ENCODE measurements around the gene UBA7.
"Not testable (repeated sequence)": the region's sequence is repeated elsewhere in the genome, so short reads cannot be mapped to it uniquely, and the experiment has no call there.

Gene UBA7

DNA sequence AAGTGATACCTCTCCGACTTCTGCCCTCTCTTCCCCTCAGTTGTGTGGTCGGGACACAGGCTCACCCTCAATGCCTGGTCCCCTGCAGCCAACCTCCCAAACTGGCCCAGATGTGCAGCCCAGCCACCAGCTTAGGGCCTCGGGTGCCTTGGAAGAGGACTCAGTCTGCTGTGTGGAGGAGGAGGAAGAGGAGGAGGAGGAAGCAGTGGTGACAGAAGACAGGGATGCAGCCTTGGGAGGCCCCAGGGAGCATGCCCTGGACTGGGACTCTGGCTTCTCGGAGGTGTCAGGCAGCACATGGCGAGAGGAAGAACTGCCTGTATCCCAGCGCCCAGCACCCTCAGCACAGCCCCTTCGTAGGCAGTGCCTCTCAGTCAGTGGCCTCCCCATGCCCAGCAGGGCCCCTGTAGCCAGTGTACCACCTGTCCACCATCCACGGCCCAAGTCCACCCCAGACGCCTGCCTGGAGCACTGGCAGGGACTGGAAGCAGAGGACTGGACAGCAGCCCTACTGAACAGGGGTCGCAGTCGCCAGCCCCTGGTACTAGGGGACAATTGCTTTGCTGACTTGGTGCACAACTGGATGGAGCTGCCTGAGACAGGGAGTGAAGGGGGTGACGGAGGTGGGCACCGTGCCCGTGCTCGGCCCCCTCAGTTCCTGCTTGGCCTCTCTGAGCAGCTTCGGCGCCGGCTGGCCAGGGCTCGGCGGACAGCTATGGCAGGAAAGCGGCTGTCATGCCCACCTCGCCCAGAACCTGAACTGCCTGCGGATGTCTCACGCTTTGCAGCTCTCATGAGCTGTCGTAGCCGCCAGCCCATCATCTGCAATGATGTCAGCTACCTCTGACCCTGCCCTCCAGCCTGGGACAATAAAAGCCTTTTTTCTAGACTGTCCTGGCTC, 9.4 kb downstream of the UBA7 start:
- no peak for DNase-seq

DNA sequence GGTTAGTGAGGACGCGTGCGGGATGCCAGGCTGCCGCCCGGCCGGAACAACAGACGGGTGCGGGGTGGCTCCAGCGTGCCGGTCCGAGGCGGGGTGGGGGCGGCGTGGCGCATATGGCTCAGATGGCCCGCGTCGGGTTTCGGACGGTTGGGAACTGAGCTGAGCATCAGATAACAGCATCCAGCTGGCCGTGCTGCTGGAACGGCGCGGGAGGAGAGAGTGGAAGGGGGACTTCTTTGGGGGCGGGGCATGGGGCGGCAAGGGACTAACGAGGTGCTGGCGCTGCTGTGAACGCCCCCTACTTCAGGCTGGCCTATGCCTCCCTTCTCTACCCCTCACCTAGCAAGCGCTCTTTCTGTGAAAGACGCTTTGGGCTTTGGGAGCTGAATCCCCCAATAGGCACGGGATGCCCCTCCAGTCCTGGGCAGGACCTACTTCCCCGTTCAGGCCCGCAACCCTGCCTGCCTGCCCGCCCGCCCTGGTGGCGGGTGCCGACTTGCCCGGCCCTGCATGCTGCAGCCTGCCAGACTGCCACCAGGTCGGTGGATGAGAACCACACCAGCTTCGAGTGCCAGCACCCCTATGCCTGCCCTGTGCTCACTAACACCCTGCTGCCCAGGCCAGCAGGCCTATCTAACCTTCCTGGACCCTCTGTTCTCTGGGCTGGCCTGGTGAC, 10.2 kb downstream of the UBA7 start:
- peak; percentile 58 for DNase-seq

DNA sequence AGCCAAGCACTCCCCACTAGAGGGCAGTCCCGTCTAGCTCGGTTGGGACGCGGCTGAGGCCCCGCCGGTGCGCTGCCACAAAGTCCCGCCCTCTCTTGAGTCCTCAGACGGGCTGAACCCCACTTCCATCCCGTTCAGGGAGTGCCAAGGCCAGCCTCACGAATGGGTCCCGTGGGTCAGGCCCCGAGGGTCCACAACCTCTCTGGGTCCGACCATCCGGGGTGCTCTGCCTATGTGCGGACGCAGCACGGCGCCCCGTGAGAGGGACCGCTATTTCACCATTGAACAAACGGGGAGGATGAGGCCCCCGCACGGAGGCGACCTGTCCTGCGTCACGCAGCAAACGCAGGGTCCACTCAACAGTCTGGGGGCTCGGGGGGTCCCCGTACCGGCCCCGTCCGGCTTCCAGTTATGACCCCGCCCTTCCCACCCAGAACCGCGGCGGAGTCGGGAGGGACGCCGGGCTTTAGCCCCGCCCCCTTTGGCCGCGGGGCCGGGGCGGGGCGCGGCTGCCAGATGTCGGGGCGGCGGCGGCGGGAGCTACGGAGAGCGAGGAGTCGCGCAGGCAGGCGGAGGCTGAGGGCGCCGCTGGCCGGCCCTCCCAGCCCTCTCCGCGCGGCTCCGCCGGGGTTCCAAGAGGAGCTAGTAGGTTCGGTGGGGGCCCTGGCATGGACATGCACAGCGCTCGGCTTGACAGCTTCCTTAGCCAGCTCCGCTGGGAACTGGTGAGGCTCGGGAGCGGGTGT, 10.9 kb downstream of the UBA7 start, which contains the start of gene INKA1:
TSS of gene INKA1 (plus strand) at position 543 of the 746 bp plus-strand sequence. CDS start at position 675, 132 bp downstream.
- DNase-seq, result peak; percentile 93

DNA sequence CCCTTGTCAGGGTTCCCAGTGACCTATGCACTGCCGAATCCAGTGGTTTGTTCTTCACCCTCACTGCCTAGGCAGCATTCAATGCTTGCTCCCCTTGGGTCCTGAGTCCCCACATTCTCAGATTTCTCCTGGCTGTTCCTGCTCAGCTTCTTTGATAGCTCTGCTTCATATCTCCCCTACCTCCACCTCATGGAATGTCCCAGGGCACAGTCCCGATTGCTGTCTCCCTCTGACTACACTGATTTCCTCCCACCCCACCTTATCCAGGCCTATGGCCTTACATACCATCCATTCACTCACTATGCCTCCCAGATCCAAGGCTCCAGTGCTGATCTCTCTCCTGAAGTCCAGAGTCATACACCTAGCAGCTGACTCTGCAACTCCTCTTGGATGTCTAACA, 12.6 kb downstream of the UBA7 start:
- no peak for DNase-seq

DNA sequence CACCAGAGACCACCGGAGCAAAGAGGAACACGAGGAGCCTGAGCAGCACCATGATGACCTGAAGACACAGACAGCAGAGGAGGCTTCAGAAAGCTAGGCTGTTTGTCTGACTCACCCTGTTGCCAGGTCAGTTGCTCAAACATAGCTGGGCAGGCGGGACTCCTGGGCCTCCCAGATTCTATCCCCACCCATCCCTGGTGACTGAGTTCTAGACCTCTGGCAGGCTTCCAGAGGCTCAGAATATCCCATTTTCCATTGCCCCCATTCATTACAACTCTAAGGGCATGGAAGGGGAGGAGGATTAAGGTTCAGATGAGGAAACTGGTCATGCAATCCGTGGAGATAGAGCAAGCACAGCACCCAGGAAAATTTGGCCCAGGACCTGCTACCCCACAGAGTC, 14.0 kb downstream of the UBA7 start, which contains the start of gene CDHR4:
TSS of gene CDHR4 (minus strand) at position 113 of the 400 bp plus-strand sequence. CDS start at position 52, 61 bp downstream.
- DNase-seq, result no peak

DNA sequence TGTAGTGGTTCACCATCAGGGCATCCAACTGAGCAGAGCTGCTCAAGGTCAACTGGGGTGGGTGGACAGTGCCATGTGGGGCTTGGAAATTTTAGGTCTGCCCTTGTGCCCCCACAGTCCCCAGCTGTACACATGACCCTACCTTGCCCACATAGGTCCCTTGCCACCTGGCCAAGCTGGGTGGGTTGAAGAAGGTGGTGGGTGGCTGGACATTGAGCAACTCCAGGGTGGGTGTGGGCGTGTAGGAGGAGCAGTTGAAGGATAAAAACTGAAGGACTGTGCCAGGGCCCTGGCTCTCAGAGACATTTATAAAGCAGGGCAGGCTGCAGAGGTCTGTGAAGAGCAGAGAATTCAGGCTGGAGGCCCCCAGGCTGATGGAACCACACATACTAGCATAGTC, 14.6 kb downstream of the UBA7 start:
- no peak for DNase-seq

DNA sequence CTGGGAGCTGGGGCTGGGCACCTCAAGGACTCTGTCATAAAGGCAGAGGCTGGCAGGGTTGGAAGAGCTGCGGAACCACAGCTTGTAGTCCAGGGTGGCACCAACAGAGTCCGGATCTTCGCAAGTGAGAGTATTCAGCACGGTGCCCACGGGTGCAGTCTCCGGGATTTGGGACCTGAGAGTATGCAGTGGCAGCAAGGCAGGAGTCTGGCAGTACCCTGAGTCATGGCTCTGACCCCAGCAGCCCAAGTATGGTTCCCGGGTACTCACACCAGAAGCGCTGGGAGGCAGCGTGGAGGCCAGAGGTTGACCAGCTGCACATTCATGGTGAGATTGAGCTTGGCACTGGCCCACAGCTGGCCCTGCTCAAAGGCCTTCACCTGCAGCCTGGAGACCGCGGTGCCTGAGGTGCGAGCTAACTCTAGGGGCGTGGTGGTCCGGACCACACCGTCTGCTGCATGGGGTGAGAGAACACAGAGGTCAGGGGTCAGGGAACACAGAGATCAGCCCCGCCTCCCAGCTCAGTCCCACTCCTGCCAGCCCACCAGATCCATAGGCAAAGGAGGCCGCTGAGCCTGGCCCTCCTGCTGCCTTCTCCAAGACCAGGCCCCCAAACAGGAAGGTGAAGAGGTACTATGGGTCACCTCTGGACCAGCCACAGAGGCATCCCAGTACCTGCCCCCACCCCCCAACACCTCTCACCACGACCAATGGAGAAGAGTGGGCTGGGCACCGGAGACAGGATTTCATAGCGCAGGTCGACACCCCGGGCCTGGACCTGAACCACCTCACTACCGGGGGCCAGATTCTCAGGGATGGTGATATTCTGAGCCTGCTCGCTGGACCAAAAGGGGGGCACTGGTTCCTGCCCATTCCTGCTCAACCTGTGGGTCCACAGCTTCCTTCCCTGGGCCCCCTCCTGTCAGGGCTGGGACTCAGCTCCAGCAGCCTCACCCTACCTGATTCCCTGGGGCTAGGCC, 18.5 kb downstream of the UBA7 start:
- no peak for DNase-seq

DNA sequence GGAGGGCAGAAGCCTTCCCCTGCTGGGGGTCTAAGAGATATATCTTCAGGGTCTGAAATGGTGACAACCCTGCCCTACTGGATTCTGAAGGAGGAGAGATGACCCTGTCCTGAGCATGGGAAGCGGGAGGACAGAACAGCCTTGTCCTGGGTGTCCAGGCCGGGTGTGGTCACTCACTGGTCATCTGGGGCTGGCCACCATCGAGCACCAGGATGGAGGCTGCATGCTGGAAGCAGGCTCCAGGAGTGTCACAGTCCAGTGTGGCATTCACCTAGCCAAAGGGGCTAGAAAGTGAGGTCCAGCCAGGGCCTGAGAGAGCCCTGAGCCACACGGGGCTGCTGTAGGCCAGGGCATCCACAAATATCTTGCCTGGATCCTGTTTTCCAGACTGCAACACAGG, 19.3 kb downstream of the UBA7 start:
- no peak for DNase-seq

DNA sequence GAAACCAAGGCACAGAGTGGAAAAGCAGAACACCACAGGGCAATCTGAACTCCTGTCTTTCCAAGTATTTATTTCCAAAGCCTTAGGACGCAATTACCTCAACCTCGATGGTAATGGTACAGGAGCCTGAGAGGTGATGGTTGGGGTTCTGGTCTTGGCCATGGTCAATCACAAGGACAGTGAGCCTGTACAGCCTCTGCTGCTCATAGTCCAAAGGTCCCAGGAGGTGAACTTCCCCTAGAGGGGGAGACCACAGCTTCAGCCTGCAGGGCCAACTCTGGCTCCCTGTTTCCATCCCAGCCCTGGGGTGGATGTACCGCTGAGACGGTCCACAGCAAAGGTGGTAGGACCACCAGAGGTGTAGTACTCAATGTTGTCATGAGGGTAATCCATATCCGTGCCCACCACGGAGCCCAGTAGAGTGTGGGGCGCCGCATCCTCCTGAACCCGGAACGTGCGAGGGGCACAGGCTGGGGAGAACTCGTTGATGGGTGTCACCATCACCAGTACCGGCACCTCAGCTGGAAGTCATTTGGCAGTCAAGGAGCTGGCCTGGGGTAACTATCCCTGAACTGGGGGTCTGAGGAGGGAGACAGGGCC, 20.2 kb downstream of the UBA7 start:
- no peak for DNase-seq

DNA sequence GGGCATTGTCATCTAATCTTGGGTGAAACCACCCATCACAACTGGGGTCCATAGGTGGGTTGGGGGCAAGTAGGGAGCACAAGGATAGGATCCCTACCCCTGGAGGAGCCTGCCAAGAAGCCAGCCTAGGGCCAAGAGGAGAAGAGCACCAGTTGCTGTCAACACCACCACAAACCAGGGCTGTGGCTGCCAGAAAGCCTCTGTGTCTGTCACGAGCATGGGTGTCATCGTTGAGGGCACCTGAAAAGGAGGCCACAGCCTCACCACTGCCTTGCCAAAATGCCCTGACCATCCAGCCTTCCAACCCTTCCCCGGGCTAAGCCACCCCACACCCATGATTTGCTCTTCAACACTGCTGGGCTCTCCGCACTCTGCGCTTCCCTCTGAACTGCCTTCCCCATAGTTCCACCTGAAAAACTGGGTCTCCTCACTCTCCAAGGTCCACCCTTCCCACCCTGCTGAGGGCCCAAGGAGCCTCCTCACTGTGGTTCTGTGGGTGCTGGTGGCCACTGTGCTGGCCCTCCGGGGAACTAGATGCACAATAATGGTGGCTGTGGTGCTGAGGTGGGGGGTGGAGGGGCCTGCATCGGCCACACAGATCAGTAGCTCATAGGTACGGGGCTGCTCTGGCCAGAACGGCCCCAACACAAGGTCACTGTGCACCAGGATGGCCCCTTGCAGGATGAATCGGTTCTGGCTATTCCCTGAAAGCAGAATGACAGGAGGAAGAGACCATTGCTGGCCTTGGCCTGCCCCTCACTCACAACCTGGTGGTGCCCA, 21.2 kb downstream of the UBA7 start:
- no peak for DNase-seq

DNA sequence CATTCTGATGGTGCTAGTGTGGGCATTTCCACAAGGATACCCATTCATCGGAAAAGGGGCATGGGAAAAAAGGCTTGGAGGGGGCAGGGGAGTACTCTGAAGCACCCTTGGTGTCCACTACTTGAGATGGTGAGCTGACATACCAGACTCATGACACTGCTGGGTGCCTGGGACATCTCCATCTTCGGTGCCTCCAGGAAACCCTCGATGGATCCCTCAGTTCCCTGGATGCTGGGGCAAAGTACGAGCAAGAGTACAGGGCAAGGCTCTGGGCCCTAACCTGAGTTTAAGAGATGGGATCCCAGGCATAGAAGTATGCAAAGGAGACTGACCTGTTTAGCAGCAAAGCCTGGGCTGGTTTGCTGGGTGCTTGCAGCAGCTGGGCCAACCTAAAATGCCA, 22.2 kb downstream of the UBA7 start:
- no peak for DNase-seq

DNA sequence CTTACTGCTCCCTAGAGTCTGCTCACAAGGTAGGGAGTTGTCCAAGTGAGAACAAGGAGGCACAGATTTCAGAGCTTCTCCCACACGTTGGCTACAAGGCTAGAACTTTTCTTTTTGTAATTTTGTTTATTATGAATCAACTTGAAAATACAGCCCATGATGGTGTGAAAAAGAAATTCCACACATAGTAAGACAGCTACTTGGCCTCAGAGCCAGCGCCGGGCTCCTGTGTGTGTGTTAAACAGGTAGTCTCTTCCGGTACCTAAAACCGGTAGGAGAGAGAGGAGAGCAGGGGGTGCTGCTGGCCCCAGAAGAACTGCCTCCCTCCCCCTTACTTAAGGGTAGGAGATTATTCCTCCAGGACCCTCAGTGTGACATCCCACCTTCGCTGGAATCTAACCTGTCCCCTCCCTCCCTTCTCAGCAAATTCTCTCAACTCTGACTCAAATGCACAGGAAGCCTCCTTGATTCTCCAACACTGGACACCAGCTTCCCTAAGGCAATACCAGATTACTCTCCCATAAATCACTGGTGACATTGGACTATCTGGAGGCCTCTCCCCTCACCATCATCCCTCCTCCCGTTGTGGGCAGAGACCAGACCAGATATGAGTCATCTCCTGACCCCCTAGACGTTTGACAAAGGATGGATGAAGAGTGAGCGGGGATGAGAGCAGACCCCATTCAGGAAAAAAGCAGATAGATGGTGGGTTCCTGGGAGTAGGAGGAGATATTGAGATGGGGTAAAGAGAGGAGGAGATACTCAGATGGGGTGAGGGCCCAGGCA, 22.9 kb downstream of the UBA7 start:
- no peak for DNase-seq

DNA sequence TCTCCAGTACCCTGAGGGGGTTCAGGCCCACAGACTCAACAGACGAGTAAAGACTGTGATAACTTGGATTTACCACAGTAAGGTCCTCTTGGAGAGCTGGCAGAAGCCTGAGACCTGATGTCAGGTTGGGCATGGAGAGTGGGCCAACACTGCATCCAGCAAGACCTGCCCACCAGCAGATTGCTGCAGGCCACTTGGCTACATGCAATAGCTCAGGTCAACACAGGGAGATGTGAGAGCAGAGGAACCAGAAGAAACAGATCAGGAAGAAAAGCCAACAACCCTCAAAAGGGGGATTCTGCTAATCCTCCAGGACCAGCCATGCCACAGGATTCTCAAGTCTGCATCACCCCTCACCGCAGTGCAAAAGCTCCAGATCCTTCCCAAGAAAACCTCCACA, 25.7 kb downstream of the UBA7 start:
- DNase-seq, result no peak

DNA sequence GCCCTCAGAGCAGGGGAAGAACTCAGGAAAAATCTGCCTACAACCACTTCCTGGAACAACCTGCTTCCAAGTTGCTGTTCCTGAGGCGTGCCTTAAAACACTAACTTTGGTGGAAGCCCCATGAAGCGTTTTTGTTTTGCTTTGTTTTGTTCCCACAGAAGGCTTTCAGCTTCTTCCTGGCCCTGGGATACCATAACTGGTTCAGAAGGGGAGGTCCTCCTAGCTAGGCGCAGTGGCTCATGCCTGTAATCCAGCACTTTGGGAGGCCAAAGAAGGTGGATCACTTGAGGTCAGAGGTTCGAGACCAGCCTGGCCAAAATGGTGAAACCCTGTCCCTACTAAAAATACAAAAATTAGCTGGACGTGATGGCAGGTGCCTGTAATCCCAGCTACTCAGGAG, 26.2 kb downstream of the UBA7 start:
- no peak for DNase-seq

DNA sequence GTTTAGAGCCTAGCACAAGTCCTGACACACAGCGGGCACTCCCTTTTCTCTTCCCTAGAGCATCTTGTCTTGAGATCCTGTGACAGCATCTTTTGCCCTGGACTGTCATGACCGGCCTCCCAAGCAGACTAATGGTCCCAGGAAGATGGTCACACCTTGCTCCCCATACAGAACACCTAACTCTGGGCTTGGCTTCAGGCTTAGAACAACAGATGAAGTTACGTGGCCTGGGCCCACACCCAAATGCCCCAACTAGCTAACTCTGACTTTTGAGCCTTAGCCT, 26.6 kb downstream of the UBA7 start:
- no peak for DNase-seq

DNA sequence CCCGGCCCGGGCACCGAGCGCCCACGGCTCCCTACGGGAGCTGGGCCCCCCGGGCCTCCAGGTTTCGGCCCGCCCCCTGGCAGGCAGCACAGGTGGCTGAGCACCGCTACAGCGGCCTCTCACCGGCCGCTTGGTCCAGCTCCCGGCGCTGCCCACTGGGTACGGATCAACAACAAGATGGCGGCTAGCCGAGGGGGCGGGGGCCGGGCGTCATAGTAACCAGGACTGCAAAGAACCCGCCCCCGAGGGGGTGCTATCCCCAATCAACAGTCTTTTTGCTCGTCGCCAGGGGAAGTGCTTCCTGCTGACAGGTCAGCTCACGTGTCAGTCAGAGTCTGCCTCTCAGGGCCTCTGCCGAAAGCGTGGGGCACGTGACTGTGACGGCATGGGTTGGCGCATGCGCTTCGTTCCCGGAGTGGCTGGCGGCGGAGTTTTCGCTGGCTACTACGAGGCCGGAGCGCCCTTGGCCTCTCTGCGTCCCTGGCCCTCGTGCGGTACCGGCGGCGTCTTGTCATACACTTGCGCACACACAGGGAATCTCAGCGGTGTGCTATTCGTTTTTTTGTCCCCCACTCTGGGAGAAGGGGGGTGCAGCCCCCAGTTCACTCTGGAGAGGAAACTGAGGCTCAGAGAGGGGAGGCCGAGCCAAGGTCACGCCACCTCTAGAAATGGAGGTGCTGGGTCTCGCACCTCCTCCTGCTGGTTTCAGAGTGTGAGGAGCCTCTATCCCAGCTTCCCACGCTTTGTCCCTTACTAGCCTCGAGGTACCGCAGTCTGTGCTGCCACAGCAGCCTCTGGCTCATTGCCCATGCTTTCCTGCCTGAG, 27.2 kb downstream of the UBA7 start, which contains the start of gene IP6K1:
TSS of gene IP6K1 (minus strand) at position 186 of the 825 bp plus-strand sequence. CDS start 38,502 bp downstream, outside the sequence.
- peak; percentile 100 for DNase-seq

DNA sequence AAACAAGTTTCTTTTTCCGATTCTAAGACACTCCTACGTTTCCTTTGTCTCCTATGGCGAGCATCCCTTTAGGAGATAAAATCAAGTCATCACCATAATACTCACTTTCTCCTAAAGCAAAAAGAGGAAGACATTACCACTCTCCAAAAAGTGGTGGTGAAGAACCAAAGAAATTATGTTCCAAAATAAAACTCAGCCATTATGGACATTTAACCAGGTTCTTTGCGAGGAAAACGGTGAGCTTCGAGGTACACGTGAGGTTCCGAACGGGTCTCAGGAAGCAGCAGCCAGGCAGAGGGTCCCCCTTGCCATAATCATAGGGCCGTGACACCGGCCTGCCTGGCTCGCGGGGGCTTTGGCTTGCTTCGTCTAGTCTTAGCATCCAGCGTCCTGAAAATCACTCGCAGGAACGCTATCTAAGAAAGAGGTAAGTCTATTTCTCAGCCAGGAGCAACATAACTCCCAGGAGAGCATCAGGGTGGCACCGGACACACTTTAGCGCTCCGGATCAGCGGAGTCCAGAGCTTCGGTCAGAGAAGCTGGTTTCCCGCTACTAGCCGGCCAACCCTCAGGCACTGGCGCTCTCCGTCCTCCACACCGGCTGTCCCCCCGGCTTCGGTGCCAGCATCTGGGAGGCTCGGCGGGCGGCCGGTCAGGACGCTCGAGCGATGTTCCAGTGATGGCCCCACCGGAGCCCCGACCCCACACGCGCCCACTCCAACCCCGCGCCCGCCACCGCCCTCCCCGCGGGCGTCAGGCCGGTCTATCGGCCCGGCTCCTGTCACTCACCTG, 28.0 kb downstream of the UBA7 start:
- DNase-seq, result peak; percentile 23

DNA sequence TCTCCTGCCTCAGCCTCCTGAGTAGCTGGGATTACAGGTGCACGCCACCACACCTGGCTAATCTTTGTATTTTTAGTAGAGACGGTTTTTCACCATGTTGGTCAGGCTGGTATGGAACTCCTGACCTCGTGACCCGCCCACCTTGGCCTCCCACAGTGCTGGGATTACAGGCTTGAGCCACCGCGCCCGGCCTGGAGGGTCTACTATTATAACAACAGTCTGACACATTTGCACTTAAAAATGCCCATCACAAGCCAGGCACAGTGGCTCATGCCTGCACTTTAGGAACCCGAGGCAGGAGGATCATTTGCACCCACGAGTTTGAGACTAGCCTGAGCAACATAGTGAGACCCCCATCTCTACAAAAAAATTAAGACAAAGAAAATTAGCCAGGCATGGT, 31.5 kb downstream of the UBA7 start:
- DNase-seq, result not testable (repeated sequence)
